GM12874 (cell line): ENCODE results near the gene TMEM259.

Experiments used
- CTCF ChIP-seq: IDR thresholded peaks from 2 replicates; pipeline ENCODE4 v1.5.1; 2011; ENCODE audit warnings: low read depth, mild to moderate bottlenecking, control low read depth, low read length, moderate library complexity; ENCODE audit not compliant: insufficient read depth

TMEM259 gene

DNA sequence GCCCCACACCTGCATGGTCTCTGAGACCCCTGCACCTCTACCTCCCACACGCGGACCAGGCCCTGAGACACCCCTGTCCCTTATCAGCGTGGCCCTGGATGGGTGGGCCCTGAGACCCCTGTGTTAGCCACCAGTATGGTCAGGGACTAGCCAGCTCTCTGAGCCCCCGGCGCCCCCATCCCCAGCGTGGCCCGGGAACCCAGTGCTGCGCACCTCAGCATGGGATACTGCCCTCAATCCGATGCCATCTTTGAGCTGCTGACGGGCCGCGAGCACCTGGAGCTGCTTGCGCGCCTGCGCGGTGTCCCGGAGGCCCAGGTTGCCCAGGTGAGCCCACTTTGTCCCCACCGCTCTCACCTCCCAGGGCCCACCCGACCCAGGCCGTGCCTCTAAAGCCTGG, 41.1 kb upstream of the TMEM259 start:
- no peak for TF ChIP-seq CTCF

GRCh38 chr19:1060689-1061088, 39.8 kb upstream of the TMEM259 start:
- TF ChIP-seq CTCF: no peak

- no peak for TF ChIP-seq CTCF
Measured at GRCh38 chr19:1058112-1058511, 37.2 kb upstream of the TMEM259 start.

DNA sequence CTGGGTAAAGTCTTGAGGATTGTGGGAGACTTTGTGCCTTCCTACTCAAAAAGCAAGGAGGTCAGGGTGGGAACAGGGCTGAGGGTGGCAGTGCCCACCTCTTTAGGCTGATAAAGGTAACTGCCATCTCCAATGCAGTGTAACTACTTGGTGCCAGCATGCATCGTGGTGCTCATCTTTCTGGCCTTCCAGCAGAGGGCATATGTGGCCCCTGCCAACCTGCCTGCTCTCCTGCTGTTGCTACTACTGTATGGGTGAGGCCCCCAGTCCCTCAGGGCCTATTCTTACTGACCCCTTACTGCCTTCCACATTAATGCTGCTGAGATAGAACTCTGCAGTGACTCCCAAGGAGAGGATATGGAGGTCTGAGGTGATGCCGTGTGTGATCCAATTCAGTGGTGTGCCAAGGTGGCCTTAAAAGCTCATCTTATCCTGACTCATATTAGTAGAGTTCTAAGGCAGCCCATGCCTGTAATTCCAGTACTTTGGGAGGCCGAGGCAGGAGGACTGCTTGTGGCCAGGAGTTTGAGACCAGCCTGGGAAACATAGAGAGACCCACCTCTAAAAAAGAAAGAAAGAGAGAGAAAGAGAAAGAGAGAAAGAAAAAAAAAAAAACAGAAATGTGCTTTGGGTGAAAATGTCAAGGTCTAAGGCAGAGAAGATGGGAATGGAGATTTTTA, 36.4 kb upstream of the TMEM259 start:
- peak; percentile 52 for TF ChIP-seq CTCF

DNA sequence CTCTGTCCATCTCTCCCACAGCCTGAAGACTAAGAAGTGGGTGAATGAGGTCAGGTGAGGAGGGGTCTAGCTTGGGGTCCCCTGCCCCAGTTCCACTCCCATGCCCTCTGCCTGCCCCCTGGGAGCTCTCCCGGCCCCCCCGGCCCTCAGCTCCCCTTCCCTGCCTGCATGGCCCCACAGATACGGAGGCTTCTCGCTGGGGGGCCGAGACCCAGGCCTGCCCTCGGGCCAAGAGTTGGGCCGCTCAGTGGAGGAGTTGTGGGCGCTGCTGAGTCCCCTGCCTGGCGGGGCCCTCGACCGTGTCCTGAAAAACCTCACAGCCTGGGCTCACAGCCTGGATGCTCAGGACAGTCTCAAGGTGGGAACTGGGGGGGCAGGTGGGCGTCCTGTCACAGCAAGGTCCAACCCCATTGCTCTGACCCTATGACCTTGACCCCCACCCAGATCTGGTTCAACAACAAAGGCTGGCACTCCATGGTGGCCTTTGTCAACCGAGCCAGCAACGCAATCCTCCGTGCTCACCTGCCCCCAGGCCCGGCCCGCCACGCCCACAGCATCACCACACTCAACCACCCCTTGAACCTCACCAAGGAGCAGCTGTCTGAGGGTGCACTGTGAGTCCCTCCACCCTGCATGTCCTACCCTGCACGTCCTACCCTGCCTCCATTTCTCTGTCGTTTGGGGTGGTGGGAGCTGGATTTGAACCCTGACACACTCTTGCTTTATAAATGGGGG, 35.1 kb upstream of the TMEM259 start:
- TF ChIP-seq CTCF: no peak

- no peak for TF ChIP-seq CTCF
Measured at GRCh38 chr19:1055028-1055425, 34.1 kb upstream of the TMEM259 start.

DNA sequence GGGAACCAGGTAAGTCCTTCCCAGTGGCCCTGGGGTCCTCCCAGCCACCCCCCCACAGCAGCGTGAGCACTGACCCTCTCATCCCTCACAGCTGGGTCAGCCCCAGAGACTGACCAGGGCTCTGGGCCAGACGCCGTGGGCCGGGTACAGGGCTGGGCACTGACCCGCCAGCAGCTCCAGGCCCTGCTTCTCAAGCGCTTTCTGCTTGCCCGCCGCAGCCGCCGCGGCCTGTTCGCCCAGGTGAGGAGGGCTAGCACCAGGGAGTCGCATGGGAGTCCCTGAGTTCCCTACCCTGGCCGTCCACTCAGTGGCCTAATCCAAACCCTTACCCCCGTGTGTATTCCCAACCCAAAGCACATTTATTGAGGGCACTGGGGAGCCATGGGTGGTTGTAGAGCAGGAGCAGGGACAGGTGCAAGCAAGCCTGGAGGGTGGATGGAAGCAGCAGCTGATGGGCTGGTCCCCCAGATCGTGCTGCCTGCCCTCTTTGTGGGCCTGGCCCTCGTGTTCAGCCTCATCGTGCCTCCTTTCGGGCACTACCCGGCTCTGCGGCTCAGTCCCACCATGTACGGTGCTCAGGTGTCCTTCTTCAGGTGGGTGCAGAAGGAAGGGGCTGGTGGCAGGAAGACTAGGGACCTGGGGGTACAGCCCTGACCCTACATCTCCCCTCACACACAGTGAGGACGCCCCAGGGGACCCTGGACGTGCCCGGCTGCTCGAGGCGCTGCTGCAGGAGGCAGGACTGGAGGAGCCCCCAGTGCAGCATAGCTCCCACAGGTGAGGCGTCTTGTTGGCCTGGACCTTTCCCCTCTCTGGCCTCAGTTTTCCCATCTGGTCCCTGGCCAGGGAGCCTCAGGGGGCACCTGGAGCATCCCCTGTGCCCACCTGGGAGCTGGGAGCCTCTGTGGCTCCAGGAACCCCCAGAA, 33.4 kb upstream of the TMEM259 start:
- no peak for TF ChIP-seq CTCF
